PC-3 (cell line): ENCODE results near the gene SPATA17.

Experiments
- CTCF ChIP-seq: fragments of 300-600 bp; sonication (generic); conservative IDR thresholded peaks from 2 replicates; pipeline ENCODE4 v1.5.1; 2017; ENCODE audit warnings: antibody characterized with exemption, low read depth, mild to moderate bottlenecking, low read length
- EZH2 ChIP-seq: fragments of 300-600 bp; sonication (generic); IDR thresholded peaks from one replicate; pipeline ENCODE4 v1.6.1; 2017; ENCODE audit warnings: antibody characterized with exemption, mild to moderate bottlenecking, low read length; ENCODE audit not compliant: unreplicated experiment
- EZH2phosphoT487 ChIP-seq: fragments of 300-600 bp; sonication (generic); IDR thresholded peaks from 2 replicates; pipeline ENCODE4 v1.6.1; 2018; ENCODE audit warnings: mild to moderate bottlenecking, antibody characterized with exemption, low read length, borderline replicate concordance

- TF ChIP-seq CTCF: no peak
- no peak for TF ChIP-seq EZH2
- TF ChIP-seq EZH2phosphoT487: no peak
Observed at GRCh38 chr1:217661407-217661806, 30.3 kb downstream of the SPATA17 start.
